Panc1 (cell line): ENCODE results near the gene JPH3. TPM values are rescaled to one million over a fixed set of nuclear protein-coding genes. Genes with fewer than 3 reads are reported as not detected.

ENCODE experiments used
- ATAC-seq: fragments of 200-7000 bp; cut with Tn5 transposase; 2 replicates; pipeline ENCODE4 v1.9.1; 2020; ENCODE audit warnings: mild to moderate bottlenecking, moderate library complexity
- BruUV-seq: library from RNA; stranded (reverse); fragments of 400-500 nt; replicated peaks from 2 replicates; lab custom pipeline; 2021; lab: Mats Ljungman, UMichigan
- CTCF ChIA-PET: fragments of 300-600 bp; sonication (Branson Sonifier 250); formaldehyde crosslinking; loops from one replicate; lab custom pipeline; 2022; ENCODE audit warnings: antibody characterized with exemption; lab: Charles Lee
- POLR2A ChIA-PET: fragments of 300-600 bp; sonication (Branson Sonifier 250); formaldehyde crosslinking; loops from one replicate; lab custom pipeline; 2022; ENCODE audit warnings: antibody characterized with exemption; lab: Charles Lee
- DNase-seq: peaks from one replicate; pipeline ENCODE4 v3.0.0-alpha.2; 2010; ENCODE audit warnings: low read depth, low spot score
- H3K27ac ChIP-seq: 2 replicates; pipeline ENCODE4 v1.5.1; 2011; ENCODE audit warnings: mild to moderate bottlenecking, low read length, inconsistent platforms
- H3K27me3 ChIP-seq: fragments of 200-500 bp; sonication (Bioruptor generic); 2 replicates; pipeline ENCODE4 v1.6.0; 2014; ENCODE audit warnings: low read length, inconsistent platforms; ENCODE audit not compliant: control insufficient read depth, insufficient read depth
- H3K36me3 ChIP-seq: fragments of 200-500 bp; sonication (Bioruptor generic); 2 replicates; pipeline ENCODE4 v1.5.1; 2014; ENCODE audit warnings: inconsistent platforms, mild to moderate bottlenecking, low read length, moderate library complexity; ENCODE audit not compliant: control insufficient read depth, insufficient read depth
- H3K4me1 ChIP-seq: 2 replicates; pipeline ENCODE4 v1.5.1; 2011; ENCODE audit warnings: inconsistent platforms, mild to moderate bottlenecking, low read length, moderate library complexity; ENCODE audit not compliant: control insufficient read depth, insufficient read depth
- H3K4me3 ChIP-seq, 2 experiments: 2 replicates each; pipeline ENCODE4 v1.5.1; 2011 to 2012; ENCODE audit warnings: low read depth in 2 of 2, low read length in 2 of 2, mild to moderate bottlenecking in 2 of 2, inconsistent platforms in 1 of 2, moderate library complexity in 1 of 2
- H3K9me3 ChIP-seq: fragments of 200-500 bp; sonication (Bioruptor generic); 2 replicates; pipeline ENCODE4 v1.5.1; 2014; ENCODE audit warnings: low read depth, mild to moderate bottlenecking, inconsistent platforms, low read length, moderate library complexity; ENCODE audit not compliant: control insufficient read depth, insufficient read depth
- CTCF ChIP-seq: fragments of 450-650 bp; IDR thresholded peaks from 2 replicates; pipeline ENCODE4 v1.5.1; 2017; ENCODE audit warnings: mild to moderate bottlenecking
- POLR2AphosphoS5 ChIP-seq: IDR thresholded peaks from 2 replicates; pipeline ENCODE4 v1.6.1; 2012; ENCODE audit warnings: mild to moderate bottlenecking, low read depth, low read length, moderate library complexity
- SIN3A ChIP-seq: IDR thresholded peaks from 2 replicates; pipeline ENCODE4 v1.6.1; 2012; ENCODE audit warnings: low read depth, mild to moderate bottlenecking, low read length, moderate library complexity, borderline replicate concordance; ENCODE audit not compliant: insufficient read depth
- TCF7L2 ChIP-seq: IDR thresholded peaks from 2 replicates; pipeline ENCODE4 v1.6.1; 2011; ENCODE audit warnings: mild to moderate bottlenecking, low read depth, low read length, inconsistent platforms
- in situ Hi-C: cut with HindIII; loops from 2 replicates; pipeline ENCODE4 v1.10.0; 2016; ENCODE audit warnings: low sequenced_read_pairs, low pct_unique_long_range_greater_than_20kb
- intact Hi-C: fragments of 100-400 bp; cut with micrococcal nuclease; formaldehyde crosslinking; loops from one replicate; pipeline ENCODE4 v1.10.0; 2022; ENCODE audit not compliant: unreplicated experiment
- total RNA-seq: library from RNA; stranded (reverse); gene quantifications from one replicate; pipeline ENCODE4 v1.2.1, GENCODE V29; 2021; ENCODE audit not compliant: unreplicated experiment
- TF ChIP-seq, protein P1 (sequence below), 2 experiments: IDR thresholded peaks; 2 replicates each; pipeline ENCODE4 v1.6.1; 2011 to 2012; ENCODE audit warnings: low read depth in 2 of 2, control low read depth in 1 of 2, low read length in 1 of 2, mild to moderate bottlenecking in 1 of 2, moderate library complexity in 1 of 2; ENCODE audit not compliant: insufficient read depth in 1 of 2

JPH3 gene
- total RNA-seq, 1 experiment from 2014 or later = 1.2 TPM

DNA sequence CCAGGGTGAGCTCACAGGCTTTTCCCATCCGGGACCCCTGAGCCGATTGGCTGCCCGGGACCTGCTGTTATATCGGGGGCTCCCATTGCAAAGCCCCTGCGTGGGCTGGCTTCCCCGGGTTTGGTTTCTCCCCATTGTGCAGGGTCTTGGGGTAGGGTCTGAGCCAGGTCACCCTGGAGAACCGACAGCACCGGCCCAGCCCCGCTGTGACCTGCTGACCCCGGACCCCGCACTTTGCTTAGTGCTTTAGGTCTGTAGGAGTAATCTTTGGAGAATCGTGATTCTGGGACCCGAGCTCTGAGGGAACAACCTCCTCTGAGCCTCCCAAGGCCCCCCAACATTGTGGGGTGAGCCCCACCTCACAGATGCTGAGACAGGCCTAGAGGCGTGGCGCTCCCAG, 62.9 kb downstream of the JPH3 start:
- H3K4me3 ChIP-seq = no peak overlapping the region
- no peaks in the 10 kb centered on the region for H3K36me3 ChIP-seq
- H3K27me3 ChIP-seq = no peaks in the 10 kb centered on the region
- H3K9me3 ChIP-seq = no peaks in the 10 kb centered on the region
- ChIA-PET CTCF (interaction anchor here (0.7 kb wide), 1 partner anchor 12 kb away, joined by 3 read pairs; no protein-coding TSS in a partner anchor), POLR2A (interaction anchor here (1.0 kb wide), 1 partner anchor 79 kb away, joined by 3 read pairs; no protein-coding TSS in a partner anchor)
- no peaks in the 10 kb centered on the region for H3K4me1 ChIP-seq
- no peak overlapping the region for H3K27ac ChIP-seq
- no peak for TF ChIP-seq POLR2AphosphoS5
- TF ChIP-seq, protein P1, sequence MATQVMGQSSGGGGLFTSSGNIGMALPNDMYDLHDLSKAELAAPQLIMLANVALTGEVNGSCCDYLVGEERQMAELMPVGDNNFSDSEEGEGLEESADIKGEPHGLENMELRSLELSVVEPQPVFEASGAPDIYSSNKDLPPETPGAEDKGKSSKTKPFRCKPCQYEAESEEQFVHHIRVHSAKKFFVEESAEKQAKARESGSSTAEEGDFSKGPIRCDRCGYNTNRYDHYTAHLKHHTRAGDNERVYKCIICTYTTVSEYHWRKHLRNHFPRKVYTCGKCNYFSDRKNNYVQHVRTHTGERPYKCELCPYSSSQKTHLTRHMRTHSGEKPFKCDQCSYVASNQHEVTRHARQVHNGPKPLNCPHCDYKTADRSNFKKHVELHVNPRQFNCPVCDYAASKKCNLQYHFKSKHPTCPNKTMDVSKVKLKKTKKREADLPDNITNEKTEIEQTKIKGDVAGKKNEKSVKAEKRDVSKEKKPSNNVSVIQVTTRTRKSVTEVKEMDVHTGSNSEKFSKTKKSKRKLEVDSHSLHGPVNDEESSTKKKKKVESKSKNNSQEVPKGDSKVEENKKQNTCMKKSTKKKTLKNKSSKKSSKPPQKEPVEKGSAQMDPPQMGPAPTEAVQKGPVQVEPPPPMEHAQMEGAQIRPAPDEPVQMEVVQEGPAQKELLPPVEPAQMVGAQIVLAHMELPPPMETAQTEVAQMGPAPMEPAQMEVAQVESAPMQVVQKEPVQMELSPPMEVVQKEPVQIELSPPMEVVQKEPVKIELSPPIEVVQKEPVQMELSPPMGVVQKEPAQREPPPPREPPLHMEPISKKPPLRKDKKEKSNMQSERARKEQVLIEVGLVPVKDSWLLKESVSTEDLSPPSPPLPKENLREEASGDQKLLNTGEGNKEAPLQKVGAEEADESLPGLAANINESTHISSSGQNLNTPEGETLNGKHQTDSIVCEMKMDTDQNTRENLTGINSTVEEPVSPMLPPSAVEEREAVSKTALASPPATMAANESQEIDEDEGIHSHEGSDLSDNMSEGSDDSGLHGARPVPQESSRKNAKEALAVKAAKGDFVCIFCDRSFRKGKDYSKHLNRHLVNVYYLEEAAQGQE (IDR thresholded peaks at IDR 0.05; ENCODE audit: insufficient read depth in 1 of 2, low read depth in 2 of 2, low read length in 1 of 2) = no peak
- TF ChIP-seq CTCF = no peak
- TF ChIP-seq SIN3A = no peak
- TF ChIP-seq TCF7L2 = no peak
- no TSS peak for BruUV-seq
- ATAC-seq (no peak), DNase-seq (no peak)
- in situ Hi-C loops = no loop called here
- intact Hi-C loops = no loop called here

- ChIA-PET POLR2A (no interaction called here), CTCF (no interaction called here)
- intact Hi-C loops = no loop called here
- Histone ChIP-seq H3K9me3 (no peaks in the 10 kb centered on the region), H3K4me1 (no peaks in the 10 kb centered on the region), H3K4me3 (no peak overlapping the region), H3K36me3 (no peaks in the 10 kb centered on the region), H3K27ac (no peak overlapping the region), H3K27me3 (no peaks in the 10 kb centered on the region)
- ATAC-seq = no peak
- no TSS peak for BruUV-seq
- no peak for DNase-seq
- TF ChIP-seq POLR2AphosphoS5 (no peak), TCF7L2 (no peak), CTCF (no peak), SIN3A (no peak)
- TF ChIP-seq, protein P1 (IDR thresholded peaks at IDR 0.05; ENCODE audit: insufficient read depth in 1 of 2, low read depth in 2 of 2, low read length in 1 of 2) = no peak
- in situ Hi-C loops = no loop called here
Observed at GRCh38 chr16:87666919-87667318, 64.6 kb downstream of the JPH3 start.
